ENCODE results near the gene TTC23L. TPM values are rescaled to one million over a fixed set of nuclear protein-coding genes. Genes with fewer than 3 reads are reported as not detected.

Gene TTC23L
- total RNA-seq, 1 experiment from 2014 or later: 0.54 TPM

DNA sequence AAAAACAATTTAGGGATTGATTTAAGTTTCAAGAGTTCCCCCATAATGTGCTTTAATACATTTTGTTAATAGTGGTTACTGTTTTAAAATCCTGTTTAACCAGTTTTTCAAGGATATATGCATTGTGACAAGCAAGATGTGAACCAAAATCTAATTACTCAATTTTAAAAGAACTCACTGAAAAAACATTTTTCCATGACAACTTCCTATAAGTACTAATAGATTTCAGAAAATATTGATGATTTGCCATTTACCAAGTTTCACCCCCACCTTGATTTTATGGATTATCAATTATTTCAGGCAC, 85.5 kb downstream of the TTC23L start:
- CTCF ChIA-PET: interaction anchor here (0.7 kb wide), 1 partner anchor 9 kb away, joined by 3 read pairs; the partner anchor contains the start of genes BRIX1 and RAD1
- intact Hi-C loops (cut with micrococcal nuclease; ENCODE audit: unreplicated experiment): loop anchor here (1.0 kb wide), 1 partner anchor 9 kb away; the partner anchor contains the start of genes BRIX1 and RAD1
- Mint-ChIP-seq H3K36me3 (ENCODE audit: insufficient read depth, unreplicated experiment) (peaks cover 60% of the 10 kb centered on the region), H3K4me1 (ENCODE audit: low read depth, unreplicated experiment) (peaks cover 18% of the 10 kb centered on the region), H3K27ac (ENCODE audit: unreplicated experiment) (peak overlapping the region; percentile 97), H3K4me3 (ENCODE audit: low read depth, unreplicated experiment) (peak overlapping the region; percentile 69), H3K27me3 (ENCODE audit: unreplicated experiment) (no peaks in the 10 kb centered on the region), H3K9me3 (ENCODE audit: low read depth, unreplicated experiment) (no peaks in the 10 kb centered on the region)
- TF ChIP-seq, protein P1, sequence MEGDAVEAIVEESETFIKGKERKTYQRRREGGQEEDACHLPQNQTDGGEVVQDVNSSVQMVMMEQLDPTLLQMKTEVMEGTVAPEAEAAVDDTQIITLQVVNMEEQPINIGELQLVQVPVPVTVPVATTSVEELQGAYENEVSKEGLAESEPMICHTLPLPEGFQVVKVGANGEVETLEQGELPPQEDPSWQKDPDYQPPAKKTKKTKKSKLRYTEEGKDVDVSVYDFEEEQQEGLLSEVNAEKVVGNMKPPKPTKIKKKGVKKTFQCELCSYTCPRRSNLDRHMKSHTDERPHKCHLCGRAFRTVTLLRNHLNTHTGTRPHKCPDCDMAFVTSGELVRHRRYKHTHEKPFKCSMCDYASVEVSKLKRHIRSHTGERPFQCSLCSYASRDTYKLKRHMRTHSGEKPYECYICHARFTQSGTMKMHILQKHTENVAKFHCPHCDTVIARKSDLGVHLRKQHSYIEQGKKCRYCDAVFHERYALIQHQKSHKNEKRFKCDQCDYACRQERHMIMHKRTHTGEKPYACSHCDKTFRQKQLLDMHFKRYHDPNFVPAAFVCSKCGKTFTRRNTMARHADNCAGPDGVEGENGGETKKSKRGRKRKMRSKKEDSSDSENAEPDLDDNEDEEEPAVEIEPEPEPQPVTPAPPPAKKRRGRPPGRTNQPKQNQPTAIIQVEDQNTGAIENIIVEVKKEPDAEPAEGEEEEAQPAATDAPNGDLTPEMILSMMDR (IDR thresholded peaks at IDR 0.05; ENCODE audit: unreplicated experiment): no peak
- BruUV-seq (replicated peaks): no TSS peak
- no peak for DNase-seq

DNA sequence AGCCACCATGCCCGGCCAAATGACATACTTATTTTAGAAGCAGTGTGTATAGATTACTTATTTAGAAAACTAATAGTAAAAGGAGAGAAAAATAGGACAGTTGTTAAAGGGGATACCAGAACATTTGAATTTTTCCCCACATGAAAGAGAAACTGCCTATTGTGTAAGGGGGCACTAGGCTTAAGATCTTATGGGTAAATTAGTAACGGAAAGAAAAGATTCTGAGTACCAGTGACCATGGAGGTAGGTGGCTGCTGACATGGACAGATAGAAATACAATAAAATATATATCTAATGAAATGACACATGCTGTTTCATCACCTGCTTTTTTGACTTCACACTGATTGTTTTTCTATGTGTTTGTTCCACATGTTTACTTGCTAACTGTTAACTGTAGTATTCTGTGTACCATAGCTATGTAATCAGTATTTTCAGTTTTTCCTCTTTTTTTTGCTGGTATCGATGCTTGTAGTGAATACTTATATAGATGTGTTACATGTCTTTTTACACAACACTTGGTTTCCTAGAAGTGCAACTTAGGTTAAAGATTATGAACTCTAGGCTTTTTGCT, 87.4 kb downstream of the TTC23L start:
- no TSS peak for BruUV-seq (replicated peaks)
- DNase-seq: no peak
- H3K4me3 Mint-ChIP-seq (ENCODE audit: low read depth, unreplicated experiment): no peak overlapping the region
- TF ChIP-seq, protein P1 (IDR thresholded peaks at IDR 0.05; ENCODE audit: unreplicated experiment): no peak
- intact Hi-C loops (cut with micrococcal nuclease; ENCODE audit: unreplicated experiment): no loop called here
- peaks cover 61% of the 10 kb centered on the region for H3K36me3 Mint-ChIP-seq (ENCODE audit: insufficient read depth, unreplicated experiment)
- H3K4me1 Mint-ChIP-seq (ENCODE audit: low read depth, unreplicated experiment): peaks cover 28% of the 10 kb centered on the region
- H3K27me3 Mint-ChIP-seq (ENCODE audit: unreplicated experiment): no peaks in the 10 kb centered on the region
- no peak overlapping the region for H3K27ac Mint-ChIP-seq (ENCODE audit: unreplicated experiment)
- CTCF ChIA-PET: no interaction called here
- H3K9me3 Mint-ChIP-seq (ENCODE audit: low read depth, unreplicated experiment): no peaks in the 10 kb centered on the region

DNA sequence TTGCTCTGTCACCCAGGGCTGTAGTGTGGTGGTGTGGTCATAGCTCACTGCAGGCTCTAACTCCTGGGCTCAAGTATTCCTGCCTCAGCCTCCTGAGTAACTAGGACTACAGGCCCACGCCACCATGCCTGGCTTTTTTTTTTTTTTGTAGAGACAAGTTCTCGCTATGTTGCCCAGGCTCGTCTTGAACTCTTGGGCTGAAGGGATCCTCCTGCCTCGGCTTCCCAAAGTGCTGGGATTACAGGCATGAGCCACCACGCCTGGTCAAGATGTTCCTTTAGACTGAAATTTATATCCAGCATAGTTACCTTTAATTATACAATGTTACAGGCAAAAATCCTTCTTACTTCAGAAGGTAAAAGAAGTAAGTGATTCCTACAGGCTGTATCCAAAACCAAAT, 88.8 kb downstream of the TTC23L start:
- BruUV-seq (replicated peaks): no TSS peak
- intact Hi-C loops (cut with micrococcal nuclease; ENCODE audit: unreplicated experiment): no loop called here
- TF ChIP-seq, protein P1 (IDR thresholded peaks at IDR 0.05; ENCODE audit: unreplicated experiment): no peak
- H3K27me3 Mint-ChIP-seq (ENCODE audit: unreplicated experiment): no peaks in the 10 kb centered on the region
- H3K36me3 Mint-ChIP-seq (ENCODE audit: insufficient read depth, unreplicated experiment): peaks cover 57% of the 10 kb centered on the region
- no peak overlapping the region for H3K27ac Mint-ChIP-seq (ENCODE audit: unreplicated experiment)
- CTCF ChIA-PET: no interaction called here
- DNase-seq: no peak
- no peak overlapping the region for H3K4me3 Mint-ChIP-seq (ENCODE audit: low read depth, unreplicated experiment)
- H3K9me3 Mint-ChIP-seq (ENCODE audit: low read depth, unreplicated experiment): no peaks in the 10 kb centered on the region
- peaks cover 34% of the 10 kb centered on the region for H3K4me1 Mint-ChIP-seq (ENCODE audit: low read depth, unreplicated experiment)

GRCh38 chr5:34928267-34928666, 89.3 kb downstream of the TTC23L start:
- intact Hi-C loops (cut with micrococcal nuclease; ENCODE audit: unreplicated experiment): no loop called here
- Mint-ChIP-seq H3K27me3 (ENCODE audit: unreplicated experiment) (no peaks in the 10 kb centered on the region), H3K36me3 (ENCODE audit: insufficient read depth, unreplicated experiment) (peaks cover 54% of the 10 kb centered on the region), H3K27ac (ENCODE audit: unreplicated experiment) (no peak overlapping the region), H3K4me1 (ENCODE audit: low read depth, unreplicated experiment) (peaks cover 33% of the 10 kb centered on the region), H3K9me3 (ENCODE audit: low read depth, unreplicated experiment) (no peaks in the 10 kb centered on the region), H3K4me3 (ENCODE audit: low read depth, unreplicated experiment) (no peak overlapping the region)
- no peak for DNase-seq
- TF ChIP-seq, protein P1 (IDR thresholded peaks at IDR 0.05; ENCODE audit: unreplicated experiment): no peak
- BruUV-seq (replicated peaks): no TSS peak
- CTCF ChIA-PET: interaction anchor here (0.6 kb wide), 1 partner anchor 24 kb away, joined by 7 read pairs; no protein-coding TSS in a partner anchor

Measured in Calu3 (cell line).